H1 (cell line): ENCODE data around the gene NUDT3. TPM values are rescaled to one million over a fixed set of nuclear protein-coding genes. Genes with fewer than 3 reads are reported as not detected.
A peak's percentile ranks its signal among the peaks of the same experiment; 100 is the strongest.

ENCODE experiments used
- CEBPB ChIP-seq: IDR thresholded peaks from 2 replicates; pipeline ENCODE4 v1.6.1; 2012; ENCODE audit warnings: low read depth, low read length
- CHD7 ChIP-seq: fragments of 300-600 bp; sonication (generic); IDR thresholded peaks from 2 replicates; pipeline ENCODE4 v1.7.1; 2012; ENCODE audit warnings: low read length, moderate library complexity, mild to moderate bottlenecking, inconsistent platforms; ENCODE audit not compliant: insufficient replicate concordance
- EGR1 ChIP-seq: IDR thresholded peaks from 2 replicates; pipeline ENCODE4 v1.6.1; 2011; ENCODE audit warnings: low read depth, low read length, borderline replicate concordance
- JUN ChIP-seq: IDR thresholded peaks from 2 replicates; pipeline ENCODE4 v1.6.1; 2011; ENCODE audit warnings: low read depth, mild to moderate bottlenecking, improper control_type of control experiment, low read length
- KDM4A ChIP-seq: IDR thresholded peaks from one replicate; pipeline ENCODE4 v1.7.1; 2012; ENCODE audit warnings: low read depth, mild to moderate bottlenecking, moderate library complexity, low read length, inconsistent platforms; ENCODE audit not compliant: severe bottlenecking
- MAFK ChIP-seq: IDR thresholded peaks from 2 replicates; pipeline ENCODE4 v1.6.1; 2012; ENCODE audit warnings: low read depth, mild to moderate bottlenecking, improper control_type of control experiment, low read length
- MAX ChIP-seq: IDR thresholded peaks from 2 replicates; pipeline ENCODE4 v1.6.1; 2012; ENCODE audit warnings: inconsistent platforms
- RBBP5 ChIP-seq: IDR thresholded peaks from 2 replicates; pipeline ENCODE4 v1.7.1; 2012; ENCODE audit warnings: low read depth, mild to moderate bottlenecking, inconsistent platforms, low read length, moderate library complexity, borderline replicate concordance
- RFX5 ChIP-seq: IDR thresholded peaks from 2 replicates; pipeline ENCODE4 v1.6.1; 2011; ENCODE audit warnings: low read depth, low read length, improper control_type of control experiment, borderline replicate concordance
- SIN3A ChIP-seq, 2 experiments: IDR thresholded peaks in 1 of 2; conservative IDR thresholded peaks in 1 of 2; 2 replicates each; pipeline ENCODE4 v1.6.1; 2011 to 2012; ENCODE audit warnings: low read length in 2 of 2, improper control_type of control experiment in 1 of 2, low read depth in 1 of 2, mild to moderate bottlenecking in 1 of 2
- polyA plus RNA-seq, 7 experiments: library from polyadenylated mRNA; depleted of rRNA in 3 of 7; stranded (reverse) in 5 of 7; unstranded in 2 of 7; fragments of >200 nt in 5 of 7; fragments of 200-250 nt in 2 of 7; gene quantifications; 1 replicate in 5 of 7; 2 replicates in 1 of 7; 4 replicates in 1 of 7; pipeline versions ENCODE4 v1.2.1 to v1.2.3, GENCODE V29; 2011 to 2013; ENCODE audit warnings: missing spikeins in 2 of 7, mixed read lengths in 2 of 7
- total RNA-seq: library from RNA; stranded (reverse); fragmentation: NEBNext Ultra II Directional; extraction: Animal tissue kit (Norgen Biotek cat#: 25700); gene quantifications from 2 replicates; pipeline ENCODE4 v1.2.1, GENCODE V29; 2021

NUDT3 gene
- total and polyA plus RNA-seq, 2 of the 8 experiments (the other 6 are each of a cell fraction or from before 2014, with no cell fraction given): 14.1 to 36.9 TPM

- no peak for TF ChIP-seq RFX5
- no peak for TF ChIP-seq MAX
- TF ChIP-seq SIN3A (conservative IDR thresholded peaks at IDR 0.05 in 1 of 2, IDR thresholded peaks at IDR 0.05 in 1 of 2; ENCODE audit: low read depth in 1 of 2, low read length in 2 of 2): peak in 1 of 2 experiments; percentile 47; a peak in 1 of 4 replicates
- TF ChIP-seq CHD7: no peak
- peak; percentile 98 for TF ChIP-seq RBBP5
- TF ChIP-seq CEBPB: no peak
- TF ChIP-seq KDM4A: peak; percentile 32
- TF ChIP-seq JUN: no peak
- TF ChIP-seq MAFK: no peak
- TF ChIP-seq EGR1: 0 out of 2 replicates have a peak, but pooled peaks have one; percentile 9
Observed at GRCh38 chr6:34392497-34393190, at the start of gene NUDT3 (continued).
